SK-N-MC (cell line): ENCODE measurements around the gene UBE2Q1.
A peak's percentile ranks its signal among the peaks of the same experiment; 100 is the strongest.

Experiments used
- DNase-seq: peaks from one replicate; pipeline ENCODE4 v3.0.0-alpha.2; 2011; ENCODE audit warnings: low read depth, low spot score
- H3K27ac ChIP-seq: fragments of 200-600 bp; sonication (generic); 2 replicates; pipeline ENCODE4 v1.5.1; 2016; ENCODE audit warnings: mixed run types
- H3K36me3 ChIP-seq: fragments of 200-600 bp; sonication (generic); 2 replicates; pipeline ENCODE4 v1.6.1; 2017; ENCODE audit warnings: antibody characterized with exemption, low read length, mixed read lengths; ENCODE audit not compliant: insufficient read depth
- H3K4me3 ChIP-seq: fragments of 200-600 bp; sonication (generic); 2 replicates; pipeline ENCODE4 v1.5.1; 2016
- H3K9ac ChIP-seq: fragments of 200-600 bp; sonication (generic); 2 replicates; pipeline ENCODE4 v1.8.0; 2017; ENCODE audit warnings: mixed run types, mixed read lengths; ENCODE audit not compliant: insufficient read length
- H3K9me3 ChIP-seq: fragments of 200-600 bp; sonication (generic); 2 replicates; pipeline ENCODE4 v1.6.1; 2017; ENCODE audit warnings: low read depth, mild to moderate bottlenecking, antibody characterized with exemption, low read length, moderate library complexity, mixed read lengths
- EZH2 ChIP-seq: fragments of 200-600 bp; sonication (generic); IDR thresholded peaks from one replicate; pipeline ENCODE4 v1.6.1; 2017; ENCODE audit warnings: antibody characterized with exemption
- FOXP2 ChIP-seq: optimal IDR thresholded peaks from 2 replicates; pipeline ENCODE3; 2011; ENCODE audit warnings: mild to moderate bottlenecking, moderate library complexity; ENCODE audit not compliant: insufficient read depth; ENCODE audit errors: extremely low read length, control extremely low read depth
- POLR2AphosphoS5 ChIP-seq: IDR thresholded peaks from 2 replicates; pipeline ENCODE4 v1.6.1; 2012; ENCODE audit warnings: mild to moderate bottlenecking, low read depth, low read length, borderline replicate concordance

The UBE2Q1 gene

DNA sequence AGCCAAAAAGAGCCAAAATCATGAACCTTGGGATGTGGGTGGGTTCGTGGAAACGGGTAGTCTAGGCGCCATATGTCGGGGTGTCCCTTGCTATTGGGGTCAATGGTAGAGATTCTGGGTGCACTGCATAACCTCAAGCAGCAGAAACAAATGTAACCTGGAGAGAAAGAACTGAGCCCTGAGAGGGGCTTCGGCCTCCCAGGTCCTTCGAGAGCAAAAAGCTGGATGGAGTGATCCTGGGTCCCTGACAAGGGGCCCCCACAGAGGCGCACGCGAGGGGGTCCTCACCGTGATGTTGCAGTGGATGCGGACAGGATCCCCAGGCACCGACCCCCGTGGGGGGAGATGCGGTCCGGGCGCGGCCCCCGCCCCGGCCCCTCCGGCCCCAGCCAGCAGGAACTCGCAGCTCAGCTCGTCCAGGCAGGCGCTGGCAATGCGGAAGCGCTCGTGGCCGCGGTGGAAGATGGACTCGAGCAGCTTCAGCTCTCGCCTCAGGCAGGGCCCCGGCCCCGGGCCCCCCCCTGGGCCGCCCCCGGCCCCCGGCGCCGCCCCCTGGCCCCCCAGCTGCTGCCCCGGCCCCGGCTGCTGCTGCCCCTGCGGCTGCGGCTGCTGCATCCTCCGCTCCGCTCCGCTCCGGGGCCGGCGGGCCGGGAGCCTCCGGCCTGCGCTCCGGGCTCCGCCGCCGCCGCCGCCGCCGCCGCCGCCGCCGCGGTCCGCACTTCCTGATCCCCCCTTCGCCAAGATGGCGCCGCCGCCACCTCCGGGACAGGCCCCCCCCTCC is at the start of gene UBE2Q1:
Gene UBE2Q1 (minus strand): TSS at position 724 of the 781 bp plus-strand sequence. CDS start 109 bp downstream, at position 615.
- Histone ChIP-seq H3K36me3 (peaks cover 27% of the 10 kb centered on the region), H3K9ac (peak within 1 kb of the TSS; percentile 91), H3K4me3 (peak within 1 kb of the TSS; percentile 93), H3K9me3 (no peaks in the 10 kb centered on the region), H3K27ac (peak within 1 kb of the TSS; percentile 93)
- no peak for DNase-seq
- TF ChIP-seq FOXP2 (no peak), EZH2 (no peak), POLR2AphosphoS5 (no peak)

GRCh38 chr1:154607609-154608396 is 49.3 kb upstream of the UBE2Q1 start, which contains the start of gene ADAR:
TSS of gene ADAR (minus strand) at chr1:154608186. CDS start at chr1:154608006, 180 bp downstream.
- H3K27ac ChIP-seq, result peak within 1 kb of the TSS; percentile 97
- H3K9me3 ChIP-seq, result no peaks in the 10 kb centered on the region
- peaks cover 16% of the 10 kb centered on the region for H3K36me3 ChIP-seq
- DNase-seq, result peak; percentile 68
- TF ChIP-seq EZH2, result no peak
- no peak for TF ChIP-seq FOXP2
- no peak for TF ChIP-seq POLR2AphosphoS5
- peak within 1 kb of the TSS; percentile 99 for H3K9ac ChIP-seq
- H3K4me3 ChIP-seq, result peak within 1 kb of the TSS; percentile 98

- H3K4me3 ChIP-seq, result peak overlapping the region; percentile 98
- H3K9ac ChIP-seq, result peak overlapping the region; percentile 99
- no peaks in the 10 kb centered on the region for H3K9me3 ChIP-seq
- peaks cover 22% of the 10 kb centered on the region for H3K36me3 ChIP-seq
- no peak for DNase-seq
- TF ChIP-seq FOXP2, result no peak
- TF ChIP-seq POLR2AphosphoS5, result no peak
- TF ChIP-seq EZH2, result no peak
- peak overlapping the region; percentile 97 for H3K27ac ChIP-seq
These were observed 48.7 kb upstream of the UBE2Q1 start for GRCh38 chr1:154607106-154607608.

- Histone ChIP-seq H3K4me3 (no peak overlapping the region), H3K36me3 (peaks cover 38% of the 10 kb centered on the region), H3K9ac (no peak overlapping the region), H3K27ac (no peak overlapping the region), H3K9me3 (no peaks in the 10 kb centered on the region)
- no peak for TF ChIP-seq POLR2AphosphoS5
- no peak for TF ChIP-seq FOXP2
- no peak for TF ChIP-seq EZH2
- no peak for DNase-seq
These were observed 47.1 kb upstream of the UBE2Q1 start for GRCh38 chr1:154605534-154605933.

DNA sequence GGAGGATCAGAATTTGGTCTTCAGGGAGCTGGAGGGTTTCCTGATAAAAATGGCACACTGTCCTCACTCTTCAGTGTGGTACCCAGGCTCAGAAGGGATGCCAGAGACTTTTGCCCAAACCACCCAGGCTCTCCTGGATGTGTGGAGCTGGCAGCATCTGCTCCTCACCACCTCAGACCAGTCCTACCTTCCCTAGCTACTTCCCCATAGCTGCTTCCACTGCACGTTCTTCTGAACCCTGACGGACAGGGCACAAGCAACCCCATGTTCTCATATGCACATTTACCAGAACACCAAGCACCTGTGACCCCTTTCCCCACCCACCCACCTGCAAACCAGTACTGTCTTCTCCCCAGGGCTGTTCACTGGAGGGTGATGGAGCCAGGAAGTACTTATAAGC is 44.9 kb upstream of the UBE2Q1 start:
- Histone ChIP-seq H3K9me3 (no peaks in the 10 kb centered on the region), H3K27ac (no peak overlapping the region), H3K4me3 (no peak overlapping the region), H3K36me3 (peaks cover 50% of the 10 kb centered on the region), H3K9ac (no peak overlapping the region)
- no peak for DNase-seq
- no peak for TF ChIP-seq FOXP2
- TF ChIP-seq EZH2, result no peak
- TF ChIP-seq POLR2AphosphoS5, result no peak

GRCh38 chr1:154599658-154600057 is 41.2 kb upstream of the UBE2Q1 start:
- TF ChIP-seq POLR2AphosphoS5, result no peak
- no peak for TF ChIP-seq EZH2
- TF ChIP-seq FOXP2, result no peak
- Histone ChIP-seq H3K9ac (no peak overlapping the region), H3K9me3 (no peaks in the 10 kb centered on the region), H3K27ac (no peak overlapping the region), H3K36me3 (peaks cover 72% of the 10 kb centered on the region), H3K4me3 (no peak overlapping the region)
- no peak for DNase-seq

GRCh38 chr1:154598871-154599635 is 40.6 kb upstream of the UBE2Q1 start:
- Histone ChIP-seq H3K9ac (no peak overlapping the region), H3K36me3 (peaks cover 78% of the 10 kb centered on the region), H3K4me3 (no peak overlapping the region), H3K9me3 (no peaks in the 10 kb centered on the region), H3K27ac (no peak overlapping the region)
- no peak for DNase-seq
- TF ChIP-seq EZH2 (no peak), FOXP2 (no peak), POLR2AphosphoS5 (no peak)
